ENCODE results near the gene DNAJC5G.
"Not testable (repeated sequence)": the region's sequence is repeated elsewhere in the genome, so short reads cannot be mapped to it uniquely, and the experiment has no call there.

DNAJC5G gene

DNA sequence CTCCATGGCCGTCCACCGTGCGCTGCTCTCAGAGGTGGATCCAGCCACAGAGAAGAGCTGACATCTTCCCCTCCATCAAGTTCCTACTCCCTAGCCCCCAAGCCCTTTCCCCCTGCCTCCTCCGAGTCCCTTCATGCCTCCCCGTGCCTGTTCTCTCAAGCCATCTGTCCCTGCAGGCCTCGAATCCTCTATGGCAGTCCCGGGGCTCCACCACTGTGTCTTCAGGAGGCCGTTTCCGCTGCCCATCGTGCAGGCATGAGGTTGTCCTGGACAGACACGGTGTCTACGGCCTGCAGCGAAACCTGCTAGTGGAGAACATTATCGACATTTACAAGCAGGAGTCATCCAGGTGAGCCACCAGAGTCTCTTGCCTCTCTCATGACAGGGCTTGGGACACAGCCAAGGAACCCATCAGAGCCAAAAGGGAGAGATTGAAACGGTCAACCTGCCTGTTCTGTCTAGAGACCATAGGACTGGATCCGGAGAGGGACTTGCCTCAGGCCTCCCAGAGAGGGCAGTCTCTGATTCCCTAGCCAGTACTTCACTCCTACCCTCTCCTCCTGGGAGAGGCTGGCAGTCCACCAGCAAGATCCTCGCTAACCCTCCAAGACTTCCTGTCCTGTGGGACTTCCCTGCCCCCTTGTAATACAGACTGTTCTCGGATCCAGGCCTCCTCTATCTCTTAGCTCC, 23.3 kb downstream of the DNAJC5G start:
- TF ChIP-seq, protein P1, sequence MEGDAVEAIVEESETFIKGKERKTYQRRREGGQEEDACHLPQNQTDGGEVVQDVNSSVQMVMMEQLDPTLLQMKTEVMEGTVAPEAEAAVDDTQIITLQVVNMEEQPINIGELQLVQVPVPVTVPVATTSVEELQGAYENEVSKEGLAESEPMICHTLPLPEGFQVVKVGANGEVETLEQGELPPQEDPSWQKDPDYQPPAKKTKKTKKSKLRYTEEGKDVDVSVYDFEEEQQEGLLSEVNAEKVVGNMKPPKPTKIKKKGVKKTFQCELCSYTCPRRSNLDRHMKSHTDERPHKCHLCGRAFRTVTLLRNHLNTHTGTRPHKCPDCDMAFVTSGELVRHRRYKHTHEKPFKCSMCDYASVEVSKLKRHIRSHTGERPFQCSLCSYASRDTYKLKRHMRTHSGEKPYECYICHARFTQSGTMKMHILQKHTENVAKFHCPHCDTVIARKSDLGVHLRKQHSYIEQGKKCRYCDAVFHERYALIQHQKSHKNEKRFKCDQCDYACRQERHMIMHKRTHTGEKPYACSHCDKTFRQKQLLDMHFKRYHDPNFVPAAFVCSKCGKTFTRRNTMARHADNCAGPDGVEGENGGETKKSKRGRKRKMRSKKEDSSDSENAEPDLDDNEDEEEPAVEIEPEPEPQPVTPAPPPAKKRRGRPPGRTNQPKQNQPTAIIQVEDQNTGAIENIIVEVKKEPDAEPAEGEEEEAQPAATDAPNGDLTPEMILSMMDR (conservative IDR thresholded peaks at IDR 0.05) = no peak

DNA sequence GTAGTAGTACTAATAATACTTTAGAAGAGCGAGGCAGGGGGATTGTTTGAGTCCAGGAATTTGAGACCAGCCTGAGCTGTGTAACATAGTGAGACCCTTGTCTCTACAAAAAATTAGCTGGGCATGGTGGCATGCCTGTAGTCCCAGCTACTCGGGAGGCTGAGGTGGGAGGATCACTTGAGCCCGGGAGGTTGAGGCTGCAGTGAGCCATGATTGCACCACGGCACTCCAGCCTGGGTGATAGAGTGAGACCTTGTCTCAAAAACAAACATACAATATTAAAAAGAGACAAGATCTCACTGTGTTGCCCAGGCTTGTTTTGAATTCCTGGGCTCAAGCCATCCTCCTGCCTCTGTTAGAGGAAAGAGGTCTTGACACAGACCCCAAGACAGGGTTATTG, 25.4 kb downstream of the DNAJC5G start:
- not testable (repeated sequence) for H3K27ac ChIP-seq

More for the DNA sequence above, 23.3 kb downstream of the DNAJC5G start:
- H3K27ac ChIP-seq = peak overlapping the region; percentile 77

DNA sequence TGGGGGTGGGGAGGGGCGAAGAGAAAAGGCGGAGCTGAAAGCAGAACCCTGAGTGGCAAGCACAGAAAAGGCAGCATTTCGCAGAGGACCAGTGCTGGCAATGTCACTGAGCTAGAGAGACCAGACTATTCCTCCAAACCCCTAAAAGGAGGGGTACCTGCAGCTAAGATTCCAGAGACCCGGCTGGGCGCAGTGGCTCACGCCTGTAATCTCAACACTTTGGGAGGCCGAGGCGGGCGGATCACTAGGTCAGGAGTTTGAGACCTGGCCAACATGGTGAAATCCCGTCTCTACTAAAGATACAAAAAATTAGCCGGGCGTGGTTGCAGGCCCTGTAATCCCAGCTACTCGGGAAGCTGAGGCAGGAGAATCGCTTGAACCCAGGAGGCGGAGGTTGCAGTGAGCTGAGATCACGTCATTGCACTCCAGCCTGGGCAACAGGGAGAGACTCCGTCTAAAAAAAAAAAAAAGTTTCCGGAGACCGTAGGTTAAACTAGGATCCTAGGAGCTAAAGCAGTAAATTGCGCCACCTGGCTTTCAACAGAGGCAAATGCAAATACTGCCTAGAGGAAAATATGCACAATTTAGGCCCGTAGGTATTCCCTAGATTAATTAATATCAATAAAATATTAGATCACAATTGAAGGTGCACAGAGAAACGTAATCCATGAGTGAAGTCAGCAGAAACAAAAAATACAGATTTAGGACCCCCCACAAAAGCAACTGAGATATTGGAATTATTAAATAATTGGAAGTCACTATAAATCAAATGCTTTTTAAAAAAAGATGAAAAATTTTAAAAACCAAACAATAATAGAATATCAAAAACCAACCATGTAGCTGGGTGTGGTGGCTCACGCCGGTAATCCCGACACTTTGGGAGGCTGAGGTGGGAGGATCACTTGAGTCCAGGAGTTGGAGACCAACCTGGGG, 28.1 kb downstream of the DNAJC5G start:
- TF ChIP-seq, protein P1 (conservative IDR thresholded peaks at IDR 0.05) = peak; percentile 90

DNA sequence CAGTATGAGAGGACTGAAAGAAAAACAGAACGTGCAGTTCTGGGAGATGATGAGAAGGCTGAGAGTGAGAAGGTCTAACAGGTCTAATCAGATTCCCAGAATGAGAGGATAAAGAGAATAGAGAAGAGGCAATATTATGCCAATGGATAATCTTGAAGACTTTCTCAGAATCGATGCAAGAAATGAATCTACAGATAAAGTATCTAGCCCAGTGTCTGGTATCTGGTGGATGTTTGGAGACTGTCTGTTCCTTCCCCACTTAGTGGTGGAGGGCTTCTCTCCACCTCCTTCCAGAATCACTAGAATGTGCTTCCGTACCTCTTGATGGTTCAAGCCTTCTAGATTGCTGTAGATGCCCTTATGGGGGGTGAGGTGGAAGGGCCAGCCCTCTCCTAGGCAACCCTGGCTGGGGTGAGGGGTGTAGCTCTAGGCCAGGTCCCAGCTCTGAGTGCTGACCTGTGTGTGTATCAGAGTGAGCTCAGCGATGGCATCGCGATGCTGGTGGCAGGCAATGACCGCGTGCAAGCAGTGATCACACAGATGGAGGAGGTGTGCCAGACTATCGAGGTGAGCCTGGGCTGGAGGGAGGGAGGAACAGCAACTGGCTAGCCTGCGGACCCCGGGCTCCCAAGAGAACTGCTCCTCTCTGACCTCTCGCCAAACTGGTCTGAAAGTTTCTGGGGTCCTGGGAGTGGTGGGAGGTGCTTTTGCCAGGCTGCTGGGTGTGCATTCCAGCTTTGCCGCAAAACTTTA, 29.4 kb downstream of the DNAJC5G start:
- no peak overlapping the region for H3K27ac ChIP-seq
- TF ChIP-seq, protein P1 (conservative IDR thresholded peaks at IDR 0.05) = no peak

More for the DNA sequence above, 28.1 kb downstream of the DNAJC5G start:
- H3K27ac ChIP-seq = peak overlapping the region; percentile 71

DNA sequence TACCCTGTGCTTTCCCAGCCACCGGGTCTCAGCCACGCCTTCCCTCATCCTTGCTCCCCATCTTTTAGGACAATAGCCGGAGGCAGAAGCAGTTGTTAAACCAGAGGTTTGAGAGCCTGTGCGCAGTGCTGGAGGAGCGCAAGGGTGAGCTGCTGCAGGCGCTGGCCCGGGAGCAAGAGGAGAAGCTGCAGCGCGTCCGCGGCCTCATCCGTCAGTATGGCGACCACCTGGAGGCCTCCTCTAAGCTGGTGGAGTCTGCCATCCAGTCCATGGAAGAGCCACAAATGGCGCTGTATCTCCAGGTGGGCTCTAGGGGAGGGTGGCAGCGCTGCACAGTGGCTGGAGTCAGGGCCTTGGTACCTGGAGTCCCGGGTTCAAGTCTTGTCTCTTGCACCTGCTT, 30.3 kb downstream of the DNAJC5G start:
- TF ChIP-seq, protein P1 (conservative IDR thresholded peaks at IDR 0.05) = no peak
- no peak overlapping the region for H3K27ac ChIP-seq

DNA sequence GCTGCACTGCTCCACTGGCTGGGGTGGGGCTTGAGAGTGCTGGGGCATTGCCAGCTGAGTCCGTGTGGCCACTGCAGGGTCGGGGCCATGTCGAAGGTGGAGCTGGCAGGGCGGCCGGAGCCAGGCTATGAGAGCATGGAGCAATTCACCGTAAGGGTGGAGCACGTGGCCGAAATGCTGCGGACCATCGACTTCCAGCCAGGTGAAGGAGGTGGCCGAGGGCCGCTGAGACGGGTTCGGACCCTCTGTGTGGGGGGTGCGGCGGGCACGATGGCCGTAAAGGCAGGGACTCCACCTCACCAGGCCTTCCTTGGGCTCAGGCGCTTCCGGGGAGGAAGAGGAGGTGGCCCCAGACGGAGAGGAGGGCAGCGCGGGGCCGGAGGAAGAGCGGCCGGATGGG, 30.9 kb downstream of the DNAJC5G start:
- no peak overlapping the region for H3K27ac ChIP-seq
- TF ChIP-seq, protein P1 (conservative IDR thresholded peaks at IDR 0.05) = no peak

DNA sequence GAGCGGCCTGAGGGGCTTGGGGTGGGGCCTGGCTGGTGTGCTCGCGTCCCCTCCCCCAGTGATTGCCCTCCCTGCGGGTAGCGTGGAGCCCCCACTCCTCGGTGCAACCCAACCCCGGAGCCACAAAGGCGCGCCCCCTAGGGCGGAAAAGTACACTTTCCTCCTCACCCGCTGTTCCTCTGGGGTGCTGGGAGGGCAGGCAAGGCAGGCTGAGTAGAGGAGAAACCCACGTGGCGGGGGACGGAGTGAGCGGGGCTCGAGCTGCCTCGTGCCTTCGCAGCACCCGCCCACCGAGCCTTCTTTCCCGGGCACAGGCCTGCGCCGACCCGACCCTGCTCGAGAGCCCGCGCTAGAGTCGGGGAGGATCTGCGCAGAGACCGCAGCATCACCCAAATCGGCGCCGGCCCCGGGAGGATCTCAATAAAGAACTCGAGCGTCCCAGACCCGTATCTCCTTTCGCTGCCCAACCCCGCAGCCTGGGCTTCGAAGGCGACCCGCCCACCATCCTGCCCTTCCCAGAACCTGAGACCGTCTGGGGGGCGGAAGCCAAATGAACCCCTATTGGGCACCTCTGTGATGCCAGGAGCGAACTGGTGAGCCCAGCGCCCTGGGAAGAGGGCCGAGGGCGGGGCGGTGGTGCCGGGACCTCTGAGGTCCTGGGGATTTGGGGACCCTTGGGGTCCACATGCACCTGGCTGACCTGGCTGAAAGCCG, 31.5 kb downstream of the DNAJC5G start:
- H3K27ac ChIP-seq = no peak overlapping the region
- TF ChIP-seq, protein P1 (conservative IDR thresholded peaks at IDR 0.05) = no peak
